Uterus (tissue), 2 donors: ENCODE data around the gene VPS4A.

Experiments used
- POLR2A ChIP-seq, 2 donors: fragments of 450-650 bp; IDR thresholded peaks; one replicate each; pipeline ENCODE4 v1.6.1; 2016; ENCODE audit warnings: antibody characterized with exemption in 2 of 2, mild to moderate bottlenecking in 1 of 2, moderate library complexity in 1 of 2
- TF ChIP-seq, protein P1 (sequence below), 4 experiments: fragments of 200-600 bp in 2 of 4; fragments of 450-650 bp in 2 of 4; sonication (generic) in 2 of 4; IDR thresholded peaks; one replicate each; pipeline ENCODE4 v1.5.1; 2016 to 2019; ENCODE audit warnings: antibody characterized with exemption in 4 of 4, mild to moderate bottlenecking in 2 of 4, moderate library complexity in 1 of 4

DNA sequence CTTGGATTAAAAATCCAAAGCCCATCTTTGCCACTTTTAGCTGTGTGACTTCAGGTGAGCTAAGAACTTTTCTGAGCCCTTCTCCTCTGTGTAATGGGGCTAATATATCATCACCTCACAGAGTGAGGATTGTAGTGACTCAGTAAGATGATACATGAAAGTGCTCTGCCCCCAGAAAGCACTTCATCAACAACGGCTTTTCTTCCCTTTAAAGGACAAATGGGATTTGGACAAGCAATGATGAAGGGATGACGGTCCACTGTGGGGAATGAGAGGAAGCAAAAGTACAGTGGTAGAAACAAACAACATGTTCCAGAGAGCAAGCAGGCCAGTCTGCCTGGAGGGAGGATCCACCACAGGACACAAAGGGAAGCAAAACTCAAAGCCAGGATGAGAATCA is 54.8 kb downstream of the VPS4A start:
- TF ChIP-seq, protein P1, sequence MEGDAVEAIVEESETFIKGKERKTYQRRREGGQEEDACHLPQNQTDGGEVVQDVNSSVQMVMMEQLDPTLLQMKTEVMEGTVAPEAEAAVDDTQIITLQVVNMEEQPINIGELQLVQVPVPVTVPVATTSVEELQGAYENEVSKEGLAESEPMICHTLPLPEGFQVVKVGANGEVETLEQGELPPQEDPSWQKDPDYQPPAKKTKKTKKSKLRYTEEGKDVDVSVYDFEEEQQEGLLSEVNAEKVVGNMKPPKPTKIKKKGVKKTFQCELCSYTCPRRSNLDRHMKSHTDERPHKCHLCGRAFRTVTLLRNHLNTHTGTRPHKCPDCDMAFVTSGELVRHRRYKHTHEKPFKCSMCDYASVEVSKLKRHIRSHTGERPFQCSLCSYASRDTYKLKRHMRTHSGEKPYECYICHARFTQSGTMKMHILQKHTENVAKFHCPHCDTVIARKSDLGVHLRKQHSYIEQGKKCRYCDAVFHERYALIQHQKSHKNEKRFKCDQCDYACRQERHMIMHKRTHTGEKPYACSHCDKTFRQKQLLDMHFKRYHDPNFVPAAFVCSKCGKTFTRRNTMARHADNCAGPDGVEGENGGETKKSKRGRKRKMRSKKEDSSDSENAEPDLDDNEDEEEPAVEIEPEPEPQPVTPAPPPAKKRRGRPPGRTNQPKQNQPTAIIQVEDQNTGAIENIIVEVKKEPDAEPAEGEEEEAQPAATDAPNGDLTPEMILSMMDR (IDR thresholded peaks at IDR 0.05) = no peak
- no peak for TF ChIP-seq POLR2A (IDR thresholded peaks at IDR 0.05)
